Naive thymus-derived CD8-positive, alpha-beta T cell (primary cell): ENCODE measurements around the gene ACAT1. TPM values are rescaled to one million over a fixed set of nuclear protein-coding genes. Genes with fewer than 3 reads are reported as not detected.
"Not testable (repeated sequence)": the region's sequence is repeated elsewhere in the genome, so short reads cannot be mapped to it uniquely, and the experiment has no call there.

Experiments used
- ATAC-seq, 2 donors: fragments of 150-1000 bp; cut with Tn5 transposase in 1 of 2; sonication (Bioruptor Pico), chemical (Tn5 transposase) in 1 of 2; 1 replicate in 1 of 2; 2 replicates in 1 of 2; pipeline ENCODE4 v1.10.0; 2021; ENCODE audit warnings: mild to moderate bottlenecking in 2 of 2, moderate library complexity in 2 of 2
- POLR2A ChIA-PET: fragments of 350-600 bp; sonication (Branson Sonifier 250); formaldehyde crosslinking; loops from one replicate; lab custom pipeline; 2021; ENCODE audit warnings: antibody characterized with exemption; lab: Charles Lee
- DNase-seq, 10 donors: peaks; one replicate each; pipeline versions ENCODE4 v3.0.0 to v3.0.0-alpha.2; 2020 to 2022
- H3K27ac Mint-ChIP-seq, 10 donors: one replicate each; pipeline ENCODE4 v1.8.0; 2020 to 2022; ENCODE audit warnings: mild to moderate bottlenecking in 10 of 10, mixed read lengths in 10 of 10, moderate library complexity in 4 of 10, inconsistent platforms in 1 of 10
- H3K27me3 Mint-ChIP-seq, 5 donors: one replicate each; pipeline ENCODE4 v1.8.0; 2021 to 2022; ENCODE audit warnings: mixed read lengths in 5 of 5
- H3K36me3 Mint-ChIP-seq, 3 donors: one replicate each; pipeline ENCODE4 v1.8.0; 2020 to 2022; ENCODE audit warnings: mixed read lengths in 3 of 3, mild to moderate bottlenecking in 2 of 3, inconsistent platforms in 1 of 3
- H3K4me1 Mint-ChIP-seq, 4 donors: one replicate each; pipeline ENCODE4 v1.8.0; 2021 to 2022; ENCODE audit warnings: mixed read lengths in 4 of 4
- H3K4me3 Mint-ChIP-seq, 10 donors: one replicate each; pipeline ENCODE4 v1.8.0; 2020 to 2022; ENCODE audit warnings: mild to moderate bottlenecking in 10 of 10, mixed read lengths in 10 of 10, moderate library complexity in 6 of 10, inconsistent platforms in 1 of 10
- H3K9me3 Mint-ChIP-seq, 9 donors: one replicate each; pipeline ENCODE4 v1.8.0; 2020 to 2022; ENCODE audit warnings: mixed read lengths in 9 of 9, mild to moderate bottlenecking in 3 of 9, inconsistent platforms in 1 of 9, moderate library complexity in 1 of 9
- polyA plus RNA-seq, 3 donors: library from polyadenylated mRNA; unstranded; fragments of 300-500 nt; fragmentation: Illumina TruSeq; gene quantifications; one replicate each; pipeline ENCODE4 v1.2.3, GENCODE V29; 2021
- total RNA-seq, 8 experiments: library from RNA in 2 of 8; stranded (reverse) in 2 of 8; gene quantifications; one replicate each; pipeline ENCODE4 v1.2.3 and lab custom pipeline; 2021 to 2026

Gene ACAT1
- total and polyA plus RNA-seq, 5 experiments from 2014 or later = 29.6 to 33.1 (median 30.7) TPM

DNA sequence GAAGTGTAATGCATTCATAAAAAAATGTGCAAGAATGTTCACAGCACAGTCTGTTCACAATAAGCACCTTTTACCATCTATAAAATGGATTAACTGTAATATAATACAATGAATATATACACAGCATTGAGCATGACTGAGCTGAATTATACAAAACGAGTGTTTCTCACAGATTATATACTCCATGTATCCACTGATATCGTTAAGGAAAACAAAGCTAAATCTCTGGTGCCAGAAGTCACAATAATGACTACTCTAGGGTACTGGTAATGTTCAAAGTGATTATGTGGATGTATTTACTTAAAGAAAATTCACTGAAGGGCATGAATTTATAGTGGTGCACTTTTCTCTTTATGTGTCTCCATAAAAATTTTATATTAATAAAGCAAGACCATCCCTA, 33.2 kb downstream of the ACAT1 start:
- peak overlapping the region in 4 of 10 donors; percentile 3 to 66 (median 36) for H3K27ac Mint-ChIP-seq
- no peak for ATAC-seq
- POLR2A ChIA-PET = interaction anchor here (1.0 kb wide), 1 partner anchor 31 kb away, joined by 3 read pairs; no protein-coding TSS in a partner anchor
- peaks cover 2 to 6% (median 3%) of the 10 kb centered on the region in 4 donors for H3K4me1 Mint-ChIP-seq
- no peaks in the 10 kb centered on the region for H3K9me3 Mint-ChIP-seq
- no peak for DNase-seq
- H3K27me3 Mint-ChIP-seq = no peaks in the 10 kb centered on the region
- H3K4me3 Mint-ChIP-seq = no peak overlapping the region
- peaks cover 0 to 84% (median 18%) of the 10 kb centered on the region in 3 donors for H3K36me3 Mint-ChIP-seq

DNA sequence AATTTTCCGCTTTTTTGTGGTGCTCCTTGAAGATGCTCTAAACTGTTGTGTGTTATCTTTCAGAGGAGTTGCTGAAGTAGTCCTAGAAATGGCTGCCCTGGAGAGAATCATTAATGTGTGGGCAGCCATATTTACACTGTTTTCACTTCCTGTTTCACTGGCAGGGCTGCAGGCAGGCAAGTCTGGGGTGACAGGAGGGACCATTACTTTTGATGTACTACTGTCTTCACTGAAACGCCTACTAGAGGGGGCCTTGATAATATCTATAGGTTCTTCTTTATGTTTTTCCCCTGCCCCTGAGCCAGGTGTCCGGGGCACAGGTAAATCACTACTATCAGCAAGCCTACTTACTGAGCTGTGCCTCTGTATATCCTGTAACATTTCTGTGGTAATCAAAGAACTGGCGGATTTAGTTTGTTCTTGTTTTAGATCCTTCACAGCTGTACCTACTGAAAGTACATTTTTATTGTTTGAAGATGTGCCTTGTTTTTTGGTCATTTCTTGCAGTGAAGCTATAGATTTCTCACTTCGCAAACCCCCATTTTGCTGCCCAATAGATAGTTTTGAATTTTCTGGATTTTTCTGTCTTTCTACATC, 39.7 kb downstream of the ACAT1 start:
- Mint-ChIP-seq H3K36me3 (peaks cover 0 to 27% (median 20%) of the 10 kb centered on the region in 3 donors), H3K27ac (peak overlapping the region; percentile 43 to 87 (median 64)), H3K4me1 (peaks cover 2 to 10% (median 9%) of the 10 kb centered on the region in 4 donors), H3K4me3 (no peak overlapping the region), H3K27me3 (no peaks in the 10 kb centered on the region), H3K9me3 (no peaks in the 10 kb centered on the region)
- DNase-seq (peak in 1 of 10 donors; percentile 13), ATAC-seq (peak in 1 of 2 donors; percentile 47)
- POLR2A ChIA-PET = no interaction called here

DNA sequence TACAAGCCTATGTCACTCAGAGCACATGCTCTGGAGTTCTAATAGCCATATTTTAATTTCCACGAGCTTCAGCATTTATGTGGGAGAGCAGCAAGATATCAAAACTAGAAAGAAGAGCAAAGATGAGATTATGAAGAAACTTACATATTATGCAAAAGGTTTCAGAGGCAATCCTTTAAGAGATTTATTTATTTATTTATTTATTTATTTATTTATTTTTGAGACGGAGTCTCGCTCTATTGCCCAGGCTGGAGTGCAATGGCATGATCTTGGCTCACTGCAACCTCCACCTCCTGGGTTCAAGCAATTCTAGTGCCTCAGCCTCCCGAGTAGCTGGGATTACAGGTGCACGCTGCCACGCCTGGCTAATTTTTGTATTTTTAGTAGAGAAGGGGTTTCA, 41.5 kb downstream of the ACAT1 start:
- H3K27ac Mint-ChIP-seq, H3K9me3 Mint-ChIP-seq, POLR2A ChIA-PET, ATAC-seq, DNase-seq, H3K4me1 Mint-ChIP-seq, H3K4me3 Mint-ChIP-seq, H3K27me3 Mint-ChIP-seq: not testable (repeated sequence)
- H3K36me3 Mint-ChIP-seq = peaks cover 0 to 26% (median 11%) of the 10 kb centered on the region in 3 donors

DNA sequence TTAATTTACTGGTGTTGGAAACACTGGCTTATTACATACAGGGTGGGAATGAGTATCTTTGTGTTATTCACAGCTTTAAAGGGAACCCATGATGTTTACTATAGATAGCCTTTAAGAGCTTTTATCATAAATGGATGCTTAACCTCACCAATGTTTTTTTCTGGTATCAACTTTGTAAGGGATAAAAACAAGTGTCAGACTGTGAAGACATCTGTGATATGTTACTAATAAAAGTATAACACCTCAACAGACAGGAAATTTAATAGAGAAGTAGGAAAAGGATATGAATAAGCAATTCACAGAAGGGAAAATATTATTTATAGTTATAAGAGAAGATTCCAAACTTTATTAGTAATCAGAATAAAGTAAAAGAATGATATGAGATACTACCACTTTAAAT, 46.3 kb downstream of the ACAT1 start:
- Mint-ChIP-seq H3K4me1 (peaks cover 17 to 32% (median 25%) of the 10 kb centered on the region in 4 donors), H3K27ac (peak overlapping the region in 9 of 10 donors; percentile 2 to 87 (median 41)), H3K9me3 (no peaks in the 10 kb centered on the region), H3K27me3 (no peaks in the 10 kb centered on the region), H3K4me3 (no peak overlapping the region), H3K36me3 (peaks cover 0 to 36% (median 12%) of the 10 kb centered on the region in 3 donors)
- DNase-seq (no peak), ATAC-seq (no peak)
- POLR2A ChIA-PET = interaction anchor here (1.0 kb wide), 1 partner anchor 11 kb away, joined by 3 read pairs; no protein-coding TSS in a partner anchor

DNA sequence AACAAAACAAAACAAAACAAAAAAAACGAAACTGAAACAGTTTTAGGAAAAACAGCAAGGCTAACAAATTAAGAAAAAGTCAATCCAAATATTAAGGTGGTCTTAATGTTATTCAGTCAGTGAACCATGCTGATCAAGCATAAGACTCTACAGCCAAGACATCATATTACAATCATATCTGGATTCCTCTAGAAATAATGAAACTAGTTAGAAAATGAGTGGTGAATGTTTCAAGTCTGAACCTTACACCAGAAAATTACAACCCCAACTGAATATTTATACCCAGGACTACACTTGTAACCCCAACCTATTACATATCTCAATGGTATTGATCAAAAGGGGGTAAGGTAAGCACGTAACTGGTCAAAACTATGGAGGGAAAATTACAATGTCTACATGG, 48.8 kb downstream of the ACAT1 start:
- no peaks in the 10 kb centered on the region for H3K27me3 Mint-ChIP-seq
- peaks cover 7 to 49% (median 12%) of the 10 kb centered on the region in 3 donors for H3K36me3 Mint-ChIP-seq
- H3K4me3 Mint-ChIP-seq = peak overlapping the region in 2 of 10 donors; percentile 29 to 65

DNA sequence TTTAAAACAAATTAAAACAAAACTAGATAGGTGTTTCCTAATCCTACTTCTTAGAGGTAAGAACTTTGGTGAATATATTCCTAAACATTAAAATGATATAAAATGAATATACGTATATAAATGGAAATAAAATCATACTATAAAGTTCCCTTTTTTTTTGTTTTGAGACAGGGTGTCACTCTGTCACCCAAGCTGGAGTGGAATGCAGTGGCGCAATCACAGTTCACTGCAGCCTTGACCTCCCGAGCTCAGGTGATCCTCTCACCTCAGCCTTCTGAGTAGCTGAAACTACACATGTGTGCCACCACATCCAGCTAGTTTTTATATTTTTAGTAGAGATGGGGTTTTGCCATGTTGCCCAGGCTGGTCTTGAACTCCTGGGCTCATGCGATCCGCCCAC, 56.2 kb downstream of the ACAT1 start:
- H3K27ac Mint-ChIP-seq = peak overlapping the region in 3 of 10 donors; percentile 25 to 55 (median 48)
- DNase-seq (no peak), ATAC-seq (no peak)
- no peak overlapping the region for H3K4me3 Mint-ChIP-seq
- H3K27me3 Mint-ChIP-seq = no peaks in the 10 kb centered on the region
- peaks cover 0 to 71% (median 42%) of the 10 kb centered on the region in 3 donors for H3K36me3 Mint-ChIP-seq
- POLR2A ChIA-PET = no interaction called here
- no peaks in the 10 kb centered on the region for H3K9me3 Mint-ChIP-seq
- peaks cover 6 to 24% (median 13%) of the 10 kb centered on the region in 4 donors for H3K4me1 Mint-ChIP-seq

More for the DNA sequence above, 48.8 kb downstream of the ACAT1 start:
- DNase-seq = no peak
- H3K9me3 Mint-ChIP-seq = no peaks in the 10 kb centered on the region
- peak overlapping the region; percentile 65 to 92 (median 84) for H3K27ac Mint-ChIP-seq
- H3K4me1 Mint-ChIP-seq = peaks cover 19 to 41% (median 32%) of the 10 kb centered on the region in 4 donors
- ATAC-seq = no peak
- POLR2A ChIA-PET = no interaction called here

DNA sequence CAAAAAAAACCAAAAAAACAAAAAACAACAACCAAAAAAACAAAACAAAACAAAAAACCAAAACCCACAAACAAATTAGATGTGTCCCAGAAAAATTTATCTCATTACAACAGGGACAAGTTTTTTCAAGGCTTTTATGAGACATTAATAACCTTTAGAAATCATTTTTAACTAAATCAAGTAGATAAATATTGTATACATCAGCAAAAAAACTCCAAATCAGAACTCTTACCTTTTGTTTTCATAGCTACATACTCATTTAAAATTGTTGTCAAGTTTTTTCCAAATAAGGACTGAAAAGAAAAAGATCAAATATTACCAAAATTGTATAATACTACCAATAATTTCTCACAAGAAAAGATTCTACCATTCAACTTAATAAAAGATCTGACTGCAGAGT, 72.4 kb downstream of the ACAT1 start:
- Mint-ChIP-seq H3K27ac (peak overlapping the region in 2 of 10 donors; percentile 36 to 39), H3K36me3 (peaks cover 0 to 90% (median 19%) of the 10 kb centered on the region in 3 donors), H3K4me1 (peaks cover 7 to 36% (median 26%) of the 10 kb centered on the region in 4 donors), H3K27me3 (no peaks in the 10 kb centered on the region), H3K4me3 (no peak overlapping the region), H3K9me3 (no peaks in the 10 kb centered on the region)
- ATAC-seq (no peak), DNase-seq (no peak)
- POLR2A ChIA-PET = no interaction called here

DNA sequence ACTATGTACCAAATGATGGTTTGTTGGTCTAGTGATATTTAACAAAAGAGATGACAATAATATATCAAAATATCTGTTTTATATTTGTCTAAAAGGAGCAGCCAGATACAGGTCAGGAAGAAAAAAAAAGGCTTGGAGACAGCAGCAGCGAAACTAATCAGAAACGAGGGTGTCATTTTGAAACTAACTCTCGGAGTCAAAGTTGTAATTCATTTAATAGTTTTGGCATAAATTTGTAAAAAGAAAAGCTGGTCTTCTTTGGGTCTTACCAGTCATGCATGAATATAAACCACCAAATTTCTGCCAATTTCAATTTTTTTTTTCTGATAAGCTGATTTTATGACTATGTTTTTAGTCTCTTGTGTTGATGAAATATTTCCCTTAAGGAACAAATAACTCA, 75.5 kb downstream of the ACAT1 start:
- Mint-ChIP-seq H3K4me1 (peaks cover 19 to 63% (median 53%) of the 10 kb centered on the region in 4 donors), H3K27ac (peak overlapping the region in 5 of 10 donors; percentile 7 to 72 (median 26)), H3K27me3 (no peaks in the 10 kb centered on the region), H3K9me3 (no peaks in the 10 kb centered on the region), H3K36me3 (peaks cover 0 to 79% (median 10%) of the 10 kb centered on the region in 3 donors), H3K4me3 (no peak overlapping the region)
- POLR2A ChIA-PET = interaction anchor here (0.6 to 0.9 kb wide), 2 partner anchors 36 to 40 kb away, joined by 4 to 6 read pairs; no protein-coding TSS in a partner anchor
- DNase-seq (no peak), ATAC-seq (no peak)

Other genes with a start within 250 kb of the ACAT1 start
- under 1 TPM in 1 of 2 experiments, not detected in 1; 0.18 TPM for gene RAB39A, start 193.1 kb upstream of the ACAT1 start, total RNA-seq
- gene RAB39A, start 193.1 kb upstream of the ACAT1 start, polyA plus RNA-seq = not detected
- 10 to 100 TPM; 36.2 to 38.4 TPM for gene CUL5, start 112.7 kb upstream of the ACAT1 start, total RNA-seq
- gene CUL5, start 112.7 kb upstream of the ACAT1 start, polyA plus RNA-seq = 10 to 100 TPM; 31.7 to 44.2 (median 38.2) TPM
- gene NPAT, start 101.1 kb downstream of the ACAT1 start, total RNA-seq = 10 to 100 TPM; 73.9 to 75.8 TPM
- gene NPAT, start 101.1 kb downstream of the ACAT1 start, polyA plus RNA-seq = 10 to 100 TPM; 34.9 to 52.8 (median 47.0) TPM
- gene ATM, start 101.5 kb downstream of the ACAT1 start, total RNA-seq = 100 to 1,000 TPM; 792 to 837 TPM
- gene ATM, start 101.5 kb downstream of the ACAT1 start, polyA plus RNA-seq = 100 to 1,000 TPM; 105 to 164 (median 121) TPM